Measurements from ENCODE around the gene MEF2B. TPM values are rescaled to one million over a fixed set of nuclear protein-coding genes. Genes with fewer than 3 reads are reported as not detected.
"Not testable (repeated sequence)": the region's sequence is repeated elsewhere in the genome, so short reads cannot be mapped to it uniquely, and the experiment has no call there.

MEF2B gene
- total RNA-seq, 2 donors from 2014 or later, result 0.21 to 0.55 TPM

- ATAC-seq (peak; percentile 99 to 100), DNase-seq (peak; percentile 98)
- intact Hi-C loops (cut with DNase I), result loop anchor here in 1 of 2 donors (2.0 kb wide), 1 partner anchor 86 kb away; no protein-coding TSS in a partner anchor
Observed at GRCh38 chr19:19138109-19138981, 31.7 kb downstream of the MEF2B start, which contains the start of gene TMEM161A. Gene TMEM161A, minus strand, starts transcription at chr19:19138478. Its CDS starts 50 bp downstream, at chr19:19138428.

DNA sequence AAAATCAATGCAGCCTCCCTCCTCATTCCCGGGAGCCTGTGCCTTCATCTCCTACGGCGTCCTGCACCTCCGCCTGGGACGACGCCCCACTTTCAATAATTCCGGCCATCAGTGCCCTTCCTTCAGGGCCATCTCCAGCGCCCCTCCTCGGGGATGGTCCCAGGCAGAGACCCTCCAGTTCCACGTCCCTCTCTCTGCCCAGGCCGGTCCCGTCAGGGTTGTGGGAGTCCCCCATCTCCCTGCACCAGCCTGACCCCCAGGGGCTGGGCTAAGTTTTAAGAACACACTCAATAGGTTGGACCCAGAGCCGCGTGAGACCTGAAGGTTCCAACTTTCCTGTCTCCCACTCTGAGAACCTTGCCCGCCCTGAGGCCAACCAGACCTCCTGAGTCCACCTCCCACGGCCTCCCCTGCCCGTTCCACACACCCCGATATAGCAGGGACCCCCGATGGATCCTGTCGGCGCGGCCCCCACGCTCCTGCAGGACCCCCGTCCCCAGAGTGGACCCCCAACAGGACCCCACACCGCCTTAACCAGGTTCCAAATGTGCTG, 32.4 kb downstream of the MEF2B start:
- intact Hi-C loops (cut with DNase I), result loop anchor here in 1 of 2 donors (2.0 kb wide), 1 partner anchor 85 kb away; no protein-coding TSS in a partner anchor
- ATAC-seq, result peak; percentile 13 to 20
- DNase-seq, result no peak

- ATAC-seq; intact Hi-C loops (cut with DNase I); DNase-seq: not testable (repeated sequence)
Observed at GRCh38 chr19:19135713-19136112, 34.4 kb downstream of the MEF2B start.

GRCh38 chr19:19134687-19135158, 35.3 kb downstream of the MEF2B start:
- intact Hi-C loops (cut with DNase I), result no loop called here
- ATAC-seq (peak in 1 of 2 donors; percentile 11), DNase-seq (peak; percentile 73)

GRCh38 chr19:19133985-19134384, 36.1 kb downstream of the MEF2B start:
- DNase-seq, result no peak
- no peak for ATAC-seq
- intact Hi-C loops (cut with DNase I), result no loop called here

GRCh38 chr19:19132912-19133311, 37.2 kb downstream of the MEF2B start:
- no peak for DNase-seq
- intact Hi-C loops (cut with DNase I), result no loop called here
- no peak for ATAC-seq

DNA sequence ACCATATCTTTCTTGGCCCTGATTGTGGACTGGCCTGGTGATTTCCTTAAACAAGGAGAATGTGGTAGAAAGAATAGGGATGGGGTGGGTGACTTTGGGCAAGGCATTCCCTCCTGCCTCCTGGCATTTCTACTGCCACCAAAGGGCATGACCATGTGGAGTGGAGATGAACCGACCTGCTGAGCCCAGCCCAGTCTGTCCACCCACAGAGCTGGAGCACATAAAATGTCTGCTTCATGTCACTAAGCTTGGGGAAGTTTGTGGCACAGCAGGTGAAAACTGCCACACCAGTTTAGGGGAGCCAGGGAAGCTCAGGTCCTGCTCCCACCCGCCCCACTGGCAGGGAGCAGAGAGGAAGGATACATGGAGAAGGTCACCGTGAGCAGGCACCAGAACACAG, 38.1 kb downstream of the MEF2B start:
- intact Hi-C loops (cut with DNase I), result no loop called here
- no peak for ATAC-seq
- DNase-seq, result no peak

DNA sequence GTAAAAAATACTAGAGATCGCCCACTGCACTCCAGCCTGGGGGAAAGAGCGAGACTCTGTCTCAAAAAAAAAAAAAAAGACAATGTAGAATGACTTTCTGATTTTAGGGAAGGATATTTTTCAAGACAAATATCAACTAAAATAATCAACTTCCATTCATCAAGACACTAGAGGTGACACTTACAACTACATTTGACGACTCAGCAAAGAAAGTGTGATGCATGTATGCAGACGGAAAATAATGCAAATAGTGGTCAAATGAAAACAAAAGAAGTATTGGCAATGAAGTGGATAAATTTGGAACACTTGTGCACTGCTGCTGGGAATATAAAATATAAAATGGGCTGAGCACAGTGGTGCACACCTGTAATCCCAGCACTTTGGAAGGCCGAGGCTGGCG, 44.0 kb downstream of the MEF2B start:
- ATAC-seq, result no peak
- intact Hi-C loops (cut with DNase I), result no loop called here
- DNase-seq, result no peak

GRCh38 chr19:19123386-19123785, 46.7 kb downstream of the MEF2B start:
- ATAC-seq, result no peak
- intact Hi-C loops (cut with DNase I), result no loop called here
- no peak for DNase-seq

GRCh38 chr19:19122902-19123301, 47.2 kb downstream of the MEF2B start:
- ATAC-seq (no peak), DNase-seq (no peak)
- intact Hi-C loops (cut with DNase I), result no loop called here

DNA sequence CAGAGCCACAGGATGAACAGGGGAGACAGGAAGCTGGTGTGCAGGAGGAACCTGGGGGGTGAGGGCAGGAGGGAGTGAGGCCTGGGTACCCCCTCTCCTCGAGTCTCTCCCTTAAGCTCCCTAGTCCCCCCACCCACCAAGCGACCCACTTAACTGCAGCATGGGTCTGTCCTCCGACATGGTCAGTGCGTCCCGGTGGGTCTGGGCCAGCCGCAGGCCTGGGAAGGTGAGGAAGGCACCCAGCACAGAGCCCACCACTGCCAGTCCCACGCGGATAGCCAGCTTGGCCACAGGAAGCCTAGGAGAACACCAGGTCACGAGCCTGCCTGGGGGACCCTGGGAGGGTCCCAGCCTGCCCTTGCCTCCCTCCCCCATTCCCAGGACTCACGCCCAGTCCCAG, 48.7 kb downstream of the MEF2B start:
- DNase-seq, result no peak
- ATAC-seq, result no peak

GRCh38 chr19:19120308-19121231, 49.5 kb downstream of the MEF2B start:
- ATAC-seq (peak; percentile 71 to 88), DNase-seq (peak; percentile 64)

More for the DNA sequence above, 48.7 kb downstream of the MEF2B start:
- intact Hi-C loops (cut with DNase I), result no loop called here

GRCh38 chr19:19119325-19120237, 50.5 kb downstream of the MEF2B start:
- DNase-seq, result no peak
- ATAC-seq, result peak; percentile 4 to 7
- intact Hi-C loops (cut with DNase I), result no loop called here

More at GRCh38 chr19:19120308-19121231, 49.5 kb downstream of the MEF2B start:
- intact Hi-C loops (cut with DNase I), result no loop called here

DNA sequence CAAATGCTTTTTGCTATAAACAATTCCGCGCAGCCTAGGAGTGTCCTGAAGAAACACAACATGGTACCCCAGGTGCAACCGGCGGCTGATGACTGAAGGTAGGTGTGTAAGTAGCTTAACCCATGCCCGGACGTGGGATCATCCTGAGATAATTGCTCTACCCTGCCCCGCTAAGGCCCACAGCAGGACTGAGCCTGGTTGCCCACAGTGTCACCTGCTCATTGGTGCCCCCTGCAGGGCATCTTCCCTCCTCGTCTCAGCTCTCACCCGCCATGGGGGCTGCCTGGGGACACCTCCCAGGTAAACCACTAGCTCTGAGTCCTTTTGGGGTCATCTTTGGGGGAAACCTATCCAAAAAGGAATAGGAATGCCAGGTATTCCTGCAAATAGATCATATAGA, 54.1 kb downstream of the MEF2B start:
- ATAC-seq (no peak), DNase-seq (no peak)

GRCh38 chr19:19113040-19113626, 56.9 kb downstream of the MEF2B start:
- no peak for DNase-seq
- ATAC-seq, result no peak
- intact Hi-C loops (cut with DNase I), result no loop called here

More for the DNA sequence above, 54.1 kb downstream of the MEF2B start:
- intact Hi-C loops (cut with DNase I), result no loop called here

GRCh38 chr19:19111967-19112580, 58.0 kb downstream of the MEF2B start:
- no peak for DNase-seq
- intact Hi-C loops (cut with DNase I), result no loop called here
- no peak for ATAC-seq

DNA sequence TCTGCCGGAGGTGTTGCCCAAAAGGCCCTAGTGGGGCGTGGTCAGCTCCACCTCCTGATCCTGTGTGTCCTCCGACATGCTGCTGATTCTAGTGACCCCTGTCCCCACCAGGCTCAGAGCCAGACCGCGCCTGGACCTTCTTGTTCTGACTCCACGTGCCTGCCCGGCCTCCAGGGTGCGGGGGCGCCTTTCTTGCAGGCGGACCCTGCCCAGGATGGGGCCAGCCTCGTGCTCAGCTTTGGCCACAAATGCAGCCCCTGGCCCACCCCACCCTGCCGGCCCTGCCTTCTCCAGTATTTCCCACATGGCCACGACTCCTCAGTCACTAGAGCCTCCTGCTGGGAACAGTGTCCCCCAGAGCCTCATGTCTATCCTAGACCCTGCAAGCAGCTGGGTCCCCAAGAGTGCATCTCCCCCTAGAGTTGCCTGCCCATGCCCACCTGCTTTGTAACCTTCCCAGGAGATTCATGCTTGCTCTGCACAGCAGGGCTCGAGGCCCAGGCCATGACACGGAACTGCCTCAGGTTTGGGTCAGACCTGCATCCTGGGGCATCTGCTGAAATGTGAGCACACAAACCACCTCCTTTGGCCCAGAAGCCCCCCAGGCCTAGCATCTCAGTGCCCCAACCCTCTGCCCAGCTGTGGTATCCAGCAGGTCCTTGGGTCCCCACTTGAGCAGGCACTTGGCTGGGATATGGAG, 58.8 kb downstream of the MEF2B start:
- intact Hi-C loops (cut with DNase I), result no loop called here
- DNase-seq (no peak), ATAC-seq (peak in 1 of 2 donors; percentile 31)

All from left cardiac atrium (tissue), 4 donors.